ENCODE measurements around the gene NEDD4L. TPM values are rescaled to one million over a fixed set of nuclear protein-coding genes. Genes with fewer than 3 reads are reported as not detected.

Gene NEDD4L
- total RNA-seq, 1 experiment from 2014 or later, result 31.7 TPM

DNA sequence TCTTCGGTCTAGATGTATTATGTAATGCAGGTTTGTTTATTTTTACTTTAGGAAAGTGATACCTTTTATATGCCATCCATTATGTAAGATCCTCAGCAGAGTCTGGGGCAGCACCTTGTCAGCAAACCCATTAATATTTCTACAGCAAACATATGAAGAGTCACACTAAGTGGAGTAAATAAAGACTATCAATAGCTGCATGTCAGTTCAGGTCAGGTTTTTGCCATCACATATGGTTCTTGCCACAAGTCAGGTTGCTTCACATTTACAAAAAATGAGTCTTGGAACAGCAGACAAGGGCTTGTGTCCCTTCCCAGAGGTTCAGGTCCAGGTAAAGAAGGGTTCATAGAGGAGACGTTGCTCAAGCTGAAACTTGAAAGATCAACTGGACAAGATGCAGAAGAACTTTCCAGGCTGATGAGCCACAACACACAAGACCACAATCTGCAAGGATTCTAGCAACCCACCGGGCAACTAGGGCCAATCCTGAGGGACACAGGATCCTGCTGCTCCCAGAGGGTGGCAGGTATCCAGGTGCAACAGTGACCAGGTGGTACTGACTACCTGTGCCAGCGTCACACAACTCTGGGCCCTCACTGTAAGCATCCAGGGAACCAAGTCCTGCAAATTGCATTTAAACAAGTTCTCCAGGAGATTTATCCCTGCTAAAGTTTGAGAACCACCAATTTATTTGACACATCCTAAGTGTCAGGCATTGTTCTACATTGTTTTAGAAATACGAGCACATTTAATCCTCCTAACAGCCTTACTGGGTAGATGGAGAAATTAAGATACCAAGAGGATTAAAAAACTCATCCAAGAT, 369.0 kb downstream of the NEDD4L start:
- Histone ChIP-seq H3K27ac (no peak overlapping the region), H3K9me3 (replicated peaks) (no peaks in the 10 kb centered on the region; the same call in 1 of the 2 replicates), H3K36me3 (no peaks in the 10 kb centered on the region), H3K4me1 (replicated peaks) (peaks cover 23% of the 10 kb centered on the region), H3K27me3 (replicated peaks) (no peaks in the 10 kb centered on the region), H3K4me3 (no peak overlapping the region)
- DNase-seq (ENCODE audit: low read depth in 1 of 2, low spot score in 2 of 2), result no peak

DNA sequence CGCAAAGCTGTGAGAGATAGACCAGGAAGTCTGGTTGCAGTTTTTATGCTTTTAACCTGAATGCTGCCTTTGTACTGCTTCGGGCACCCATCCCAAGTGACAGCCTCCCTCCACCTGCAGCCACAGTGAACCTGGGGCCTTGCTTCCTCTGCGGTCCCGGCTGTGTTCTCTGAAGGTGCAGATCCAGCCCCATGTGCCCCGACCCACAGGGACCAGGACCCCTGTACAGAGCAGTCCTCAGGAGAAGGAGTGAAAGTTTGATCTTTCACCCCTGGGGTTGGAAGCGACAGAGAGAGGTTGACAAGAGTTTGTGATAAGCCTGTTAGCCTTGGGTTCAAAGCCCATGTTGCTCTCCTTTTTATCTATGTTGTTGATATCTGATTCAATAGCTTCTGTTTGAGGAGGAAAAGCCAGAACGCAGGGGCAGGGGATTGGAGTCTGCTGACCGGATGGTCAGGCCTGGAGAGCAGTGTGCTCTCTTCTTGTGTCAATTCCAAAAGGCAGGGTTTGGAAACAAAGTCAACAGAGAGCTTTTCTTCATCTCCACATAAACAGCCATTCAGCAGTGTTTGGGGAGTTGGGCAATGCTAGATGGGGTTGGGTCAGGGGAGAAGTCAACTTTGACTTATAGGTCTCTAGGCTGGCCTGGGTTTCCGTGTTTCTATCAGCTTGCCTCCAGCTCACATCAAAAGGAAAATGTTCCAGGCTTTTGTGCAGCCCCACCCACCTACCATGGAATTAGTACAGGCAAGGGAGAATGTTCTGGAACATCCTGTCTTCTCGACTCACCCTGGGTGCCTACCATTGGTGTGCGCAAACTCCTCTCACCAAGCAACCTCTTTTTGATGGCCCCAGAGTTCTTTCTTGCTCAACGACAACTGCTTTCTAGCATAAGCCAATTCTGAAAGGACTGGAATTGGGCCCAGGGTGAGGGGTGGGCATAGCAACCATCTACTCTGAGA, 369.9 kb downstream of the NEDD4L start:
- peaks cover 25% of the 10 kb centered on the region for H3K4me1 ChIP-seq (replicated peaks)
- no peak overlapping the region for H3K27ac ChIP-seq
- no peak overlapping the region for H3K4me3 ChIP-seq
- no peaks in the 10 kb centered on the region for H3K27me3 ChIP-seq (replicated peaks)
- H3K36me3 ChIP-seq, result no peaks in the 10 kb centered on the region
- DNase-seq (ENCODE audit: low read depth in 1 of 2, low spot score in 2 of 2), result no peak
- H3K9me3 ChIP-seq (replicated peaks), result no peaks in the 10 kb centered on the region; the same call in 1 of the 2 replicates

DNA sequence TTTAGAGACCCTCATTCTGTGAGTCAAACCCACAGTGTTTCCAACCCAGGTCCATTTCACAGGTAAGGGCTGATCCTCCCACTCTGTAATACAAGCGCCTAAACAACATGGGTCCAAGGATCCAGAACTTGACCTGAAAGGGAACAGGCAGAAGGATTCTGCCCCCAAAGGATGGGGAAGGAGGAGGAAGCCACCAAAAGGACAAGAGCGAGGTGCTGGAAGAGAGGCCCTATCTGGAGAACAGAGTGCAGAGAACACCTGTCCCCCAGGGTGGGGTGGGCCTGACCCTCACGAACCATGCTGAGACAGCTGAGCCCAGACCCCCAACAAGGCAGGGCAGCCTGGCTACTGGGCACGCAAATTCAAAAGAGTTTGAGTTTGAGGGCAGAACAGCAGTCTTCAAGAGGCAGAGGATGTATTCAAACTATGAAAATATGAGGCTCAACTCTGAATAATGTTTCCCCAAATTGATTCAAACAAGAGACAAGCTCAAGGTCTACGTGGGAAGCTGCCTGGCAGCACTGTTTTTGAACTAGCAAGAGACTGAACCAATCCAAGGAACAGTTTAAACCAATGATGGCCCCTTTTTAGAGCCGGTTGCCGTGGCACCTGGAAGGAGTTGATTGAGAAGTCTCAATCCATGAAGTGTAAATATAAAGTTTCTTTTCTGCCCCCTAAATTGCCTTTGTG, 372.1 kb downstream of the NEDD4L start:
- Histone ChIP-seq H3K9me3 (replicated peaks) (no peaks in the 10 kb centered on the region; the same call in 1 of the 2 replicates), H3K27me3 (replicated peaks) (no peaks in the 10 kb centered on the region), H3K36me3 (no peaks in the 10 kb centered on the region), H3K4me1 (replicated peaks) (peaks cover 25% of the 10 kb centered on the region), H3K4me3 (no peak overlapping the region), H3K27ac (no peak overlapping the region)
- DNase-seq (ENCODE audit: low read depth in 1 of 2, low spot score in 2 of 2), result no peak

DNA sequence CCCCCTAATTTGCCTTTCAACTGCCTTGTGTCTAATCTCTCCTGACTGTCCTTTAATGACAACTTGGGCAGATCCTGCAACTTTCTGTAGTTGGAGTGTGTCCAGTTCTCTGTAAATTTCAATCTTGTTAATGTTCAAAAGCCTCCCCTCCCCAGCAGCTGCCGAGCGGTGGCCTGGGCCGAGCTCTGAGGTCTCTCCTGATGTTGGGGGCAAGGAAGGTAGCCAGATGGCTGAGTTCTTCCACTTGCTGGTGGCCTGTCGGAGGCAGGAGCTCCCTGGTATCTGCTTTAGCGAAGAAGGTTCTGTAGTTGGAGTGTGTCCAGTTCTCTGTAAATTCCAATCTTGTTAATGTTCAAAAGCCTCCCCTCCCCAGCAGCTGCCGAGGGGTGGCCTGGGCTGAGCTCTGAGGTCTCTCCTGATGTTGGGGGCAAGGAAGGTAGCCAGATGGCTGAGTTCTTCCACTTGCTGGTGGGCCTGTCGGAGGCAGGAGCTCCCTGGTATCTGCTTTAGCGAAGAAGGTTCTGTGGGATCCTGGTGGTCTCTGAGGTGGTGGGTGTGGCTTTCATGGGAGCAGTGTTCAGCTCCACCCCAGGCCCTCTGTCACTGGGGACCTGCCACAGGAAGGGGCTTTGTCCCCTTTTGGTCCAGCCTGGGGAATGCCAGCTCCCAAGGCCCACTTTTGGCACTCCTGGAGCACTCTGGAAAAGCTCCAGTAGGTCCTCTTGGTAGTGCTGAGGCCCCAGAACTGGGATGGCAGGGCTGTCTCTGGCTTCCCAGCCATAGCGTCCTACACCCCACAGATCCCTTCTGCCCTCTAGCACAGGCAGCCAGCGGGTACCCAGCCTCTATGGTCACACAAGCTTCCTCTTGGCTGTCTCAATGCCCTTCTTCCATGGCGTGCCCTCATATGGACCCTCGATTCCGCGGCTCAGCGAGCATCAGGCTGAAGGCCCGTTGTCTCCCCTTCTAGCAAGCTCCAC, 373.0 kb downstream of the NEDD4L start:
- DNase-seq (ENCODE audit: low read depth in 1 of 2, low spot score in 2 of 2), result peak in 1 of 2 experiments; percentile 42
- H3K4me1 ChIP-seq (replicated peaks), result peaks cover 25% of the 10 kb centered on the region
- H3K27ac ChIP-seq, result 0 out of 2 replicates have a peak overlapping the region, but pooled peaks have one; percentile 17
- no peaks in the 10 kb centered on the region; the same call in 1 of the 2 replicates for H3K9me3 ChIP-seq (replicated peaks)
- H3K36me3 ChIP-seq, result no peaks in the 10 kb centered on the region
- H3K27me3 ChIP-seq (replicated peaks), result no peaks in the 10 kb centered on the region
- H3K4me3 ChIP-seq, result no peak overlapping the region

DNA sequence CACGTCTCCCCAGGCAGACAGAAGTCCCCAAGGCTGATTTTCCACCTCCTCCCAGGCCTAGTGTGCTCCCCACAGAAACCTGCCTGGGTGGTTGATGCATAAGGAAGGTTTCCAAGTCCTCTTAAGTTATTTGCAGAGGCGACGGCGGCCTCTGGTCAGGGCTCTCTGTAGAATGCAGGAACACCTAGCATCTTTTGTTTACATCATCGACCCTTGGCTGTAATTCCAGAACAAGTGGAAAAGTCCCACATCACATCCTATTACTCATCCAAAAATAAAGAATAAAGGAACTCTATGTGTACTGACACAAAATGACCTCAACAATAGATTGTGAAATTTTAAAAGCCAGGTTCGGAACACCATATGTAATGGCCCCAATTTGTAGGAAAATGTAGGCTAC, 373.7 kb downstream of the NEDD4L start:
- Histone ChIP-seq H3K4me3 (no peak overlapping the region), H3K4me1 (replicated peaks) (peaks cover 25% of the 10 kb centered on the region), H3K36me3 (no peaks in the 10 kb centered on the region), H3K27me3 (replicated peaks) (no peaks in the 10 kb centered on the region), H3K9me3 (replicated peaks) (no peaks in the 10 kb centered on the region; the same call in 1 of the 2 replicates), H3K27ac (no peak overlapping the region)
- DNase-seq (ENCODE audit: low read depth in 1 of 2, low spot score in 2 of 2), result peak in 1 of 2 experiments; percentile 35

DNA sequence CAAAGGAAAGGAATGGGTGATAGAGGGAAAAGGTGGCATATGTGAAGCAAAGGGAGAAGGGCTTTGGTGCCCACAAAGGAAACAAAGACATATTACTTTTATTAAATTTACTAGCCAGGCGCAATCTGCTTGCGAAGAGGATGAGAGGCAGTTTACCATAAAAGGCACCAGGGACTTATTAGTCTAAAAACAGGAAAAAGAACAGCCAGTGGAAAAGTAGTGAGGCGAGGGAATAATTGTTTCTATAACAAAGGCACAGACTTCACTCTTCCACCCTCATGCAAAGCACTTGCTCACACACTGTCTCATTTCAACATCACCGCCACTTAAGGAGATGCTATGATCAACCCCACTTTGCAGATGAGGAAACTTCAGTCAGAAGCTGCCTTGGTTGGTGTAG, 374.3 kb downstream of the NEDD4L start:
- DNase-seq (ENCODE audit: low read depth in 1 of 2, low spot score in 2 of 2), result no peak
- Histone ChIP-seq H3K27me3 (replicated peaks) (no peaks in the 10 kb centered on the region), H3K4me1 (replicated peaks) (peaks cover 25% of the 10 kb centered on the region), H3K9me3 (replicated peaks) (no peaks in the 10 kb centered on the region; the same call in 1 of the 2 replicates), H3K36me3 (no peaks in the 10 kb centered on the region), H3K4me3 (no peak overlapping the region), H3K27ac (no peak overlapping the region)

DNA sequence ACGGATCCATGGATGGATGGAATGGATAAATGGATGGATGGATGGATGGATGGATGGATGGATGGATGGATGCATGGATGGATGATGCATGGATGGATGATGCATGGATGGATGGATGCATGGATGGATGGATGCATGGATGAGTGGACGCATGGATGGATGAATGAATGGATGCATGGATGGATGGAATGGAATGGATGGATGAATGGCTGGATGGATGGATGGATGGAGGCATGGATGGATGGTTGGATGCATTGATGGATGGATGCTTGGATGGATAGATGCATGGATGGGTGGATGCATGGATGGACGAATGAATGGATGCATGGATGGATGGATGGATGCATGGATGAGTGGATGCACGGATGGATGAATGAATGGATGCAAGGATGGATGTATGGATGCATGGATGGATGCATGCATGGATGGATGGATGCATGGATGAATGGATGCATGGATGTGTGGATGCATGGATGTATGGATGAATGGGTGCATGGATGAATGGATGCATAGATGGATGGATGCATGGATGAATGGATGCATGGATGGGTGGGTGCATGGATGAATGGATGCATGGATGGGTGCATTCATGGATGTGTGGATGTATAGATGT, 375.7 kb downstream of the NEDD4L start:
- Histone ChIP-seq H3K9me3 (replicated peaks) (no peaks in the 10 kb centered on the region; the same call in 1 of the 2 replicates), H3K4me1 (replicated peaks) (peaks cover 25% of the 10 kb centered on the region), H3K27me3 (replicated peaks) (no peaks in the 10 kb centered on the region), H3K4me3 (no peak overlapping the region), H3K27ac (no peak overlapping the region), H3K36me3 (no peaks in the 10 kb centered on the region)
- DNase-seq (ENCODE audit: low read depth in 1 of 2, low spot score in 2 of 2), result no peak

DNA sequence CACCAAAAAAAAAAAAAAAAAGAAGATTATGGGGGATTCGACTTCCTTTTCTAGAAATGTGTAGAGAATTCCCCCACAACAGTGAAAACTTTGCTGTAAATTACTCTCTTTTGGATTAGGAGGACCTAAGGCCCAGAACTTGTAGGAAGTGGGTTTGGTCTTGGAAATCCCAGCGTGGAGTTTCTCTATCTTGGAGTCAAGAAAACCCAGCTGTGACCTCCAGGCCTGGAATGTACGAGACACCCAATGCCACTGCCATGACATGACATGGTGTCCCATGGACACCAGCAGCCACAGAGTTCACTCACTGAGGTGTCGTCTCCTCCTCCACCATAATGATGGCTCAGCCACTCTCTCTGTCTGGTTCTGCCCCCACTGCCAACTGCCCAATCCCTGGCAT, 382.6 kb downstream of the NEDD4L start:
- Histone ChIP-seq H3K36me3 (no peaks in the 10 kb centered on the region), H3K27me3 (replicated peaks) (no peaks in the 10 kb centered on the region), H3K4me3 (no peak overlapping the region), H3K9me3 (replicated peaks) (no peaks in the 10 kb centered on the region), H3K27ac (no peak overlapping the region), H3K4me1 (replicated peaks) (peaks cover 6% of the 10 kb centered on the region; the same call in 1 of the 2 replicates)
- DNase-seq (ENCODE audit: low read depth in 1 of 2, low spot score in 2 of 2), result no peak

DNA sequence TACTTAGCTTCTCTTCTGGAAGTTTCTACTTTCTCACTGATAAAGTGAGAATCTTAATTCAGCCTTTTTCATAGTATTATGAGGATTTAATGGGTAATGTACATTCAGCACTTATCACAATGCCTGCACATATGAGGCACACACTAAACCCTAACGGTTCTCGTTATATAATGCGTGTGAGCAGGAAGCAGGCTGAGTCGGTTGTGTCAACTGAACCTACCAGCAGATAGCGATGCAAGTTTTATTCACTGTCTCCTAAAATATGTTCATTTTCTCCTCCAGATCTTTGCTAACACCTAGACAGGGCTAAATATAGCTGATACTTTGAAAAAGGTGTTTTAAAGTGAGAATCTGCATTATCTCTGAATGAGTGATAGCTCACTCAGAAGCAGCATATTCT, 383.3 kb downstream of the NEDD4L start:
- Histone ChIP-seq H3K36me3 (no peaks in the 10 kb centered on the region), H3K27ac (no peak overlapping the region), H3K4me1 (replicated peaks) (peaks cover 6% of the 10 kb centered on the region; the same call in 1 of the 2 replicates), H3K4me3 (no peak overlapping the region), H3K27me3 (replicated peaks) (no peaks in the 10 kb centered on the region), H3K9me3 (replicated peaks) (no peaks in the 10 kb centered on the region)
- no peak for DNase-seq (ENCODE audit: low read depth in 1 of 2, low spot score in 2 of 2)

DNA sequence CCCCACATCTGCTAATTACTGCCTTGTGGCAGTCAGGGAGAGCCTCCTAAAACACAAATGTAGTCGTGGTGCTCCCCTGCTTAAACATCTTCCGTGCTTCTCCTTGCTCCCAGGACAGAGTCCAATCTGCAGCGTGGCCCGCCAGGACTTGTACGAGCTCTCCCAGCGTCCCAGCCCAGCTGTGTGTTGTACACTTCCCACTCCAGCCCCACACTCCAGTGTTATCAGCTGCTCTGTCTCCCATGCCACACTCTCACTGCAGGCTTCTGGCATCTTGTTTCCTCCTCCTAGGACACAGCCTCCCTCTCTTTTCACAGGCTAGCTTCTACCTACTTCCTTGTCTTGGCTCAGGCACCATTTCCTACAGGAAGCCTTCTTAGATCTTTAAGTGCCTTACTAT, 385.4 kb downstream of the NEDD4L start:
- Histone ChIP-seq H3K9me3 (replicated peaks) (no peaks in the 10 kb centered on the region), H3K27me3 (replicated peaks) (no peaks in the 10 kb centered on the region), H3K36me3 (no peaks in the 10 kb centered on the region), H3K27ac (no peak overlapping the region), H3K4me1 (replicated peaks) (peaks cover 6% of the 10 kb centered on the region; the same call in 1 of the 2 replicates), H3K4me3 (no peak overlapping the region)
- DNase-seq (ENCODE audit: low read depth in 1 of 2, low spot score in 2 of 2), result no peak

DNA sequence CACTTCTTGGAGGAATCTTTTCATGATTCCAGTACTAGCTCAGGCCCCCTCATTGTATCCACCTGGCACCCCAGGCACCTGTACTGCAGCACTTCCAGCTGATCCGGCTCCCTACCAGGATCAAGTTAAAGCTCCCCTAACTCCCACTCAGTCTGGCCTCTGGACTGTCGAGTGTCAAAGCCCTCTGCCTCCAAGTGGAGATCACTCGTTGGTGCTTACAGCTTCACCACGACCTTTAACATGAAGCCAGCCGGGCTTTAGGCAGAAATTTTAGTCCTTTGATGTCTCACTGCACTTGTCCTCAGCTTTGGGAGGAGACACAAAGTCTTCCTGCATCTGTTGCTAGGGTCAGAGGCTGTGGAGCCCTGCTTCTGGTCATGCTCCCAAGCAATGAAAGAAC, 387.2 kb downstream of the NEDD4L start:
- no peaks in the 10 kb centered on the region for H3K9me3 ChIP-seq (replicated peaks)
- H3K4me1 ChIP-seq (replicated peaks), result no peaks in the 10 kb centered on the region
- H3K36me3 ChIP-seq, result no peaks in the 10 kb centered on the region
- no peak for DNase-seq (ENCODE audit: low read depth in 1 of 2, low spot score in 2 of 2)
- no peaks in the 10 kb centered on the region for H3K27me3 ChIP-seq (replicated peaks)
- no peak overlapping the region for H3K27ac ChIP-seq
- no peak overlapping the region for H3K4me3 ChIP-seq

DNA sequence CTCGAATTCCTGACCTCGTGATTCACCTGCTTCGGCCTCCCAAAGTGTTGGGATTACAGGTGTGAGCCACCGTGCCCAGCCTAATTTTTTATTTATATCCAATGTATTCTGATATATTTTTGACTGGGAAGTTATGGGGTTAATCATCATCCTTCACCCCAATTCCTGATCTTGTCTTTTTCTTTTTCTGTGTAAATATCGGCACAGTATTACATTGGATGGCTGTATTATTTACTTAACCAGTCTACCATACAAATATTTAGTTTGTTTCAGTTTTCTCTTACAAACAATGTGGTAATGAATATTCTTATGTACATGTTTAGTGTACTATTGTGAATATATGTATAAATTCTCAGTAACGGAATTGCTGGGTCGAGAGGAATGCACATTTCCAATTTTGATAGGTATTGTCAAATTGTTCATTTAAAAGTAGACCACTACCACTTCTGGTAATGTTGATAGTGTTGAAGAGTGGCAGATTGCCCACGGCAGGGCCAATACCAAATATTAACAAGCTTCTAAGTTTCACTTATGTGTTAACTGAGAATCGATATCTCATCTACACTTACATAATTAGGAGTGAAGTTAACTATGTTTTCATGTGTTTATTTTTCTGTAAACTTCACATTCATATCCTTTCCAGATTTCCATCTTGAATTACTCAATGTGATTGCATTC, 388.2 kb downstream of the NEDD4L start:
- Histone ChIP-seq H3K4me1 (replicated peaks) (no peaks in the 10 kb centered on the region), H3K27ac (no peak overlapping the region), H3K9me3 (replicated peaks) (no peaks in the 10 kb centered on the region), H3K36me3 (no peaks in the 10 kb centered on the region), H3K27me3 (replicated peaks) (no peaks in the 10 kb centered on the region), H3K4me3 (no peak overlapping the region)
- no peak for DNase-seq (ENCODE audit: low read depth in 1 of 2, low spot score in 2 of 2)

Data from SJSA1 (cell line).